Adrenal gland (tissue), 5 donors: Measurements from ENCODE around the gene HES5.
"Not testable (repeated sequence)": the region's sequence is repeated elsewhere in the genome, so short reads cannot be mapped to it uniquely, and the experiment has no call there.

ENCODE experiments used
- CTCF ChIP-seq, 6 experiments: fragments of 450-650 bp in 4 of 6; fragments of 200-600 bp in 2 of 6; sonication (generic) in 1 of 6; IDR thresholded peaks; 1 replicate in 5 of 6; 2 replicates in 1 of 6; pipeline versions ENCODE4 v1.5.1 to v1.8.0; 2016 to 2021; ENCODE audit warnings: antibody characterized with exemption in 6 of 6, mild to moderate bottlenecking in 2 of 6, moderate library complexity in 1 of 6
- POLR2A ChIP-seq, 2 donors: fragments of 450-650 bp; IDR thresholded peaks; one replicate each; pipeline ENCODE4 v1.6.1; 2017; ENCODE audit warnings: antibody characterized with exemption in 2 of 2, mild to moderate bottlenecking in 2 of 2, moderate library complexity in 1 of 2
- donor health status: DM: no; HTN: no; CAD: no.

- TF ChIP-seq CTCF, POLR2A (IDR thresholded peaks at IDR 0.05): not testable (repeated sequence)
Observed at GRCh38 chr1:2549367-2550029, 19.4 kb upstream of the HES5 start.
